ENCODE results near the gene ICAM5.

The ICAM5 gene

DNA sequence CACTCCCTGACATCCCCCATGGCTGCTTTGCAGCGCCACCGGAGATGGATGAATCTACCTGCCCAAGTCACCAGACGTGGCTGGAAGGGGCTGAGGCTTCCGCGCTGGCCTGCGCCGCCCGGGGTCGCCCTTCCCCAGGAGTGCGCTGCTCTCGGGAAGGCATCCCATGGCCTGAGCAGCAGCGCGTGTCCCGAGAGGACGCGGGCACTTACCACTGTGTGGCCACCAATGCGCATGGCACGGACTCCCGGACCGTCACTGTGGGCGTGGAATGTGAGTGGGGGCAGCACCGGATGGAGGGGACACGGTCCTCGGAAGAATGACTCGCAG, 4.6 kb downstream of the ICAM5 start:
- DNase-seq (ENCODE audit: insufficient read length) = no peak
- FAIRE-seq = no peak
- no peak for TF ChIP-seq POLR2A (IDR thresholded peaks at IDR 0.05; ENCODE audit: low read depth, low read length)
- no peak for TF ChIP-seq TAF1 (IDR thresholded peaks at IDR 0.05; ENCODE audit: borderline replicate concordance, low read depth, low read length)
- no peak for TF ChIP-seq POLR2AphosphoS5 (IDR thresholded peaks at IDR 0.05; ENCODE audit: low read depth, low read length)

- no peak for TF ChIP-seq POLR2AphosphoS5 (IDR thresholded peaks at IDR 0.05; ENCODE audit: low read depth, low read length)
- FAIRE-seq (peak; percentile 17), DNase-seq (ENCODE audit: insufficient read length) (peak; percentile 82)
These were observed 5.6 kb downstream of the ICAM5 start for GRCh38 chr19:10295305-10295846.

- TF ChIP-seq POLR2AphosphoS5 (IDR thresholded peaks at IDR 0.05; ENCODE audit: low read depth, low read length) = no peak
- TF ChIP-seq TAF1 (IDR thresholded peaks at IDR 0.05; ENCODE audit: borderline replicate concordance, low read depth, low read length) = no peak
- no peak for TF ChIP-seq POLR2A (IDR thresholded peaks at IDR 0.05; ENCODE audit: low read depth, low read length)
- no peak for FAIRE-seq
- no peak for DNase-seq (ENCODE audit: insufficient read length)
These were observed 6.3 kb downstream of the ICAM5 start for GRCh38 chr19:10295847-10296591.

DNA sequence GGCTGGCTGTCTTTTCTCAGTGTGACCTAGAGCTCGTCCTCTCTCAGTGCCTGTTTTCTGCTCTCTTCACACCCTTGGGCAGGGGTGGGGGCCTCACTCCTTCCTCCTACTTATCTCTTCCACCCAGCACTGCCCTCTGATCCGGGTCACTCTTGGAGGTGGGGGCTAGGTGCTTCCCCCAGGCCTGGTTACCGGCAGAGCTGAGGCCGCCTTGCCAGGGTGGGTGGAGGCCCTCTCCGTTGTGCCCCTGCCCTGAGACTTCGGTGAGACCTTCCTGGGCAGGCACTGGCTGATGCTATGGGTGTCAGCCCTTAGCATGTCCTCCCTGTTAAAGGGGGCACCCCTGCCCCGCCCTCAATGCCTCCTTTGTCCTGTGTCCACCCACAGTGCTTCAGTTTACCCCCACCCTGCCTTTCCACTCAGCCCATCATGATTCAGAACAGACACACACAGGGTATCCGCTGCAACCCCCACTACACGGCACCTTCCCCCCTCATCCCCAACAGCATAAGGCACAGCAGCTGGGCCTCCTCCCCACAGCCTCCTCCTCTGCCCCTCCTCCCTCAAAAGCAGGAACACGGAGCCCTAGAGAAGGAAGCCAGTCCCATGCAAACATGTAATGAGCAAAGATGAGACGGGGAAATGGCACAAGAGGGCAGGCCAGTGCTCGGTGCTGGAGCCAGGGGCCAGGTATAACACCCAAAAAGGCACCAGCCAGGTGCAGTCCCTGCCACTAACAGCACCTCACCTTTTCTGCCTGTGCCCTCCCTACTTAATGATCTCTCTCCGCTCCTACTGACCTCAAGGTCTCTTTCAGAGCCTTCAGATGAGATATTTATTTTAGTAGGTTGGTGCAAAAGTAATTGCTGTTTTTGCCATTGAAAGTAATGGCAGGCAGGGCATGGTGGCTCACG, 10.1 kb downstream of the ICAM5 start:
- FAIRE-seq (no peak), DNase-seq (ENCODE audit: insufficient read length) (no peak)
- TF ChIP-seq POLR2AphosphoS5 (IDR thresholded peaks at IDR 0.05; ENCODE audit: low read depth, low read length) = no peak
- no peak for TF ChIP-seq TAF1 (IDR thresholded peaks at IDR 0.05; ENCODE audit: borderline replicate concordance, low read depth, low read length)
- no peak for TF ChIP-seq POLR2A (IDR thresholded peaks at IDR 0.05; ENCODE audit: low read depth, low read length)

DNA sequence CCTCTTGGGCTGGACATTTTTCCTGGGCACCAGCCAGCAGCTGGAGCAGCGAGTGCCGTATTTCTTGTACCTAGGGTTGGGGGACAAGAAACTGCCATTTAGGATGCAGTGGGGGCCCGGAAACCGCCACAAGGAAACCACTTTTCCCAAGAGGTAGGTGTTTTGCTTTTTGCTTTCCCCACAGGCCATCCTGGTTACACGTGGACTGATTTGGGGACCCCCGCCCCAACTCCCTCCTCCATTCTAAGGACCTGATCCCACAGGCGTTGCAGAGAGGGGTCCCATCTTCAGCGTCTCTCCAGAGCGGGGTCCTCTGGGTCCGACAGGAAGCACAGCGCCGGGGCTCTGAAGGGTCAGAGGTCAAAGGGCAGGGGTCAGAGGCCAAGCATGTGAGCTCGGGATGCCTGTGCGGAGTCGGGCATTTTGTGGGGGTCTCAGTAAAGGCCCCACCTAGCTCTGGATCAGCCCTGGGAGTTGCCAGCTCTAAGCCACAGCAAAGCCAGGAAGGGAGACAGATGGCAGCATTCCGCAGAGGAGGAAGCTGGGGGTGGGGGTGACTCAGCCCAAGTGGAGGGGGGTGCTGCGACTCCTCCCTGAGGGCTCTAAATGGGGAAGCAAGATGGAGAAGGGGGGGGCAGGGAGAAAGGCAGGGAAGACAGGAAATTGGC, 15.5 kb downstream of the ICAM5 start:
- no peak for TF ChIP-seq TAF1 (IDR thresholded peaks at IDR 0.05; ENCODE audit: borderline replicate concordance, low read depth, low read length)
- no peak for TF ChIP-seq POLR2AphosphoS5 (IDR thresholded peaks at IDR 0.05; ENCODE audit: low read depth, low read length)
- no peak for TF ChIP-seq POLR2A (IDR thresholded peaks at IDR 0.05; ENCODE audit: low read depth, low read length)
- FAIRE-seq (no peak), DNase-seq (ENCODE audit: insufficient read length) (no peak)

- no peak for TF ChIP-seq TAF1 (IDR thresholded peaks at IDR 0.05; ENCODE audit: borderline replicate concordance, low read depth, low read length)
- TF ChIP-seq POLR2AphosphoS5 (IDR thresholded peaks at IDR 0.05; ENCODE audit: low read depth, low read length) = no peak
- no peak for TF ChIP-seq POLR2A (IDR thresholded peaks at IDR 0.05; ENCODE audit: low read depth, low read length)
- FAIRE-seq (no peak), DNase-seq (ENCODE audit: insufficient read length) (no peak)
These were observed 16.6 kb downstream of the ICAM5 start for GRCh38 chr19:10306327-10306726.

- DNase-seq (ENCODE audit: insufficient read length) (no peak), FAIRE-seq (no peak)
- TF ChIP-seq TAF1 (IDR thresholded peaks at IDR 0.05; ENCODE audit: borderline replicate concordance, low read depth, low read length) = no peak
- no peak for TF ChIP-seq POLR2A (IDR thresholded peaks at IDR 0.05; ENCODE audit: low read depth, low read length)
- no peak for TF ChIP-seq POLR2AphosphoS5 (IDR thresholded peaks at IDR 0.05; ENCODE audit: low read depth, low read length)
These were observed 19.7 kb downstream of the ICAM5 start, which contains the start of gene ZGLP1 for GRCh38 chr19:10309423-10309822. Gene ZGLP1 (minus strand): TSS chr19:10309815.

DNA sequence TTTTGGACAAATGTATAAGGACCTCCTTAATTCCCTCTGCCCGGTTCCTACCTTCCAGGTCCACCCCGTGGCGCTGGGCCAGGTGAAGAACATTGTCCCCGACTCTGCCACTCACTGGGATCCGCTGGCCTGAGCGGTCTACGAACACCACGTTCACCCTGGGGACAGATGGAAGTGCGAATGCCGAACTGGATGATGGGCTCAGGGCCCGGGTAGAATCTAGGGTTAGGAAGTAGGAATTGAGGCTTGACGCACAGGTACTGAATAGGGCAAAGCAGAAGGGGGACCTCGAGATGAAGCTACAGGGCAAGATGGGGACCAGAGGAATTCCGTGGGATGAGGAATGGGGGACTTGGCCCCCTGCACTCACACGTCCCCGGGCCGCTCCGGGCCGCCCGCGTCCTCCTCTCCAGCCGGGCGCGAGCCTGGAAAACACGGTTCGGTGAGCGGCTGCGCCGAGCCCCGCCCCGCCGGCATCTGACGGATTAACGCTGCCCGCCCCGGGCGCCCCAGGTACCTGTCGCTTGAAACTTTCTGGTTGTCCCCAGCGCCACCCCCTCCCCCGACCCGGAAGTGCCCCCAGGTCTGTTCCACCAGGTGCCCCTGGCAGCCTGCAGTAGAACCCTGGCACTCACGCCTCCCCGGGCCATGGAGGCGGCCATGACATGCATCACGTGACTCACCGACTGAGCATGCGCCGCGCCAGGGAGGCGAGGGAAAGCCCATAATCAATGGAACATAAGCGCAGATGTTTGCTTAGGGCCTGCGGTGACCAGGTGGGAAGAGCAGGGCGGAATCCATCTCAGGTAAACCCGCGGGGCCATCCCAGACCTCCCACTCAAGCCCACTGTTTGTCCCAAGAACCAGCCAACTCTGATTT, 25.8 kb downstream of the ICAM5 start, which contains the start of gene FDX2:
Gene FDX2 (minus strand): TSS at position 681 of the 880 bp plus-strand sequence. CDS start 19 bp downstream, at position 662.
- peak; percentile 99 for FAIRE-seq
- TF ChIP-seq POLR2A (IDR thresholded peaks at IDR 0.05; ENCODE audit: low read depth, low read length) (peak; percentile 95), TAF1 (IDR thresholded peaks at IDR 0.05; ENCODE audit: borderline replicate concordance, low read depth, low read length) (peak; percentile 69), POLR2AphosphoS5 (IDR thresholded peaks at IDR 0.05; ENCODE audit: low read depth, low read length) (peak; percentile 97)

DNA sequence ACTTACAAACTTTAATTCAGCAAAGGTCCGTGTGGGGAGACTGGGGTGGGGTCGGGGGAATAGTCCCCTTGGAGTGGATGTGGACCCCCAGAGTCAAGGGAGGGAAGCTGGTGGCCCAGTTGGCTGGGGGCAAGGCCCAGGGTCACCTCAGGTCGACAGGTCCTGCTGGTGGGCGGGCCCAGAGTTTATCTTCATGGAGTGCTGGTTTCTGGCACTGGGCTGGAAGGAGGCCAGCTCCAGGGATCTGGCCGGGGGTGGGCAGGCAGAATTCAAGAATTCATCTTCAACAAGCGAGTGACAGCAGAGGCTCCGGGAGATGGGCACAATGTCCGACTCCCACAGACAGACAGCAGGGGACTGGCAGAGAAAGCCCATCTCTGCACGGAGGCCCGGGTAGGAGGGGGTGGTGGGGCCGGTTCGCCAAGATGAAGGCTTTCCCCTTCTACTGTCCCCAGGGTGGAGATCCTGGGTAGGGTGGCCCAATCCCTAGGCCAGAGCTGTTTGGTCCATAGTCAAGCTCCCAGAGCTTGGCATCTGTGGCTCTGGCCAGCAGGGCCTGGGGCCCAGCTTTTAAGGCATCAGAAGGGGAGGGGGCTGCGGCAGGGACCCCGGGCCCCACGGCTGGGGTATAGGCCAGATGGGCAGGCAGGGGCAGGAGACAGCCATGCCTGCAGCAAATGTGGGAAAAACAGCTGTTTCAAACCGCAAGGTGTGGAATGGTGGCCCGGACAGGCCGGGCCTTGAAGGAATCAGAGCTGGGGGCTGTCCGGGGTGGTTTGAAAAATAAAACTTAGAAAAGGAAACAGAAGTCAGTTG, 26.7 kb downstream of the ICAM5 start:
- DNase-seq (ENCODE audit: insufficient read length) (no peak), FAIRE-seq (no peak)
- no peak for TF ChIP-seq POLR2A (IDR thresholded peaks at IDR 0.05; ENCODE audit: low read depth, low read length)
- no peak for TF ChIP-seq POLR2AphosphoS5 (IDR thresholded peaks at IDR 0.05; ENCODE audit: low read depth, low read length)
- no peak for TF ChIP-seq TAF1 (IDR thresholded peaks at IDR 0.05; ENCODE audit: borderline replicate concordance, low read depth, low read length)

More for the DNA sequence above, 25.8 kb downstream of the ICAM5 start, which contains the start of gene FDX2:
- DNase-seq (ENCODE audit: insufficient read length) = peak; percentile 96
